ENCODE measurements around the gene CDCP2.

CDCP2 gene

DNA sequence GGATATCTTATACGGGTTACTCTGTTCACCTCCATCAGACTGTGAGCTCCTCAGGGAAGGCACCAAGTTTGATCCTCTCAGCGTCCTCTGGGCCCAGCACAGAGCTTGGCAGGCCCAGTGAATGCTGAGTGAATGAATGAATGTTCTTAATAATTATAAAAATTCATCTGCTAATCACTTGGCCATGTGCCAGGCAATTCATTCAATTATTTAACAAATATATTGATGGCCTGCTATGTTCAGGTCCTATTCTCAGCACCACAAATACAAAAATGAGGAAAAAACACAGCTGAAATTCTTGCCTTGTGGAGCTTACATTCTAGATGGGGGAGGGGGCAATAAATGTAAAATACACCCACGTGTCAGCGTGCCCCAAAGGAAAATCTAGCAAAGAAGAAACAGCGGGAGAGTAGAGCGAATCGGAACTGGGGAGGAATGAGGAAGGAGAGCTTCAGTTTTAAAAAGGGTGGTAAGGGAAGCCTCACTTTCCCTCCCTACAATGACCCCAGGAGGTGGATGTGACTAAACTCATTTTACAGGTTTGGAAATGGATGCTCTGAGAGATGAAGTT lies 15.8 kb downstream of the CDCP2 start:
- no peak for DNase-seq (ENCODE audit: low spot score)

GRCh38 chr1:54136269-54136896 lies 16.4 kb downstream of the CDCP2 start:
- no peak for DNase-seq (ENCODE audit: low spot score)

- DNase-seq (ENCODE audit: low spot score) = no peak
Measured at GRCh38 chr1:54135436-54136120, 17.2 kb downstream of the CDCP2 start.

DNA sequence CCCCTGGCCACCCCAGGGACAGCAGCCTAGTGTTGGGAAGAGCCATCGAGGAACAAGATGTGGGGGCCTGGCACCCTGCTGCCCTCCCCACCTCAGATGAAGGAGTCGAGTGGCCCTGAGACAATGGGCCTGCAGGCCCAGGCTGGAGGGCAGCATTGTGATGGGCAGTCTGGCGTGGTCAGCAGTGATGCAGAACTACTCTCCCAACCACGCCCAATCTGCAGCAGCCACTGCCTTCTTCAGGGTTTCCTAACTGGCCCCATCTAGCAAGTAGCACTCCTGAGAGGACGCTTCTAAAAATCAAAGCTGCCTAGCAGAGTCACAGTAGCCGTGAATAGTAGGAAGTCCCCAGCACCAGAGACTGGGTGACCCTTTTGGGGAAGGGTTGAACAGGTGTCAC lies 18.5 kb downstream of the CDCP2 start:
- no peak for DNase-seq (ENCODE audit: low spot score)

DNA sequence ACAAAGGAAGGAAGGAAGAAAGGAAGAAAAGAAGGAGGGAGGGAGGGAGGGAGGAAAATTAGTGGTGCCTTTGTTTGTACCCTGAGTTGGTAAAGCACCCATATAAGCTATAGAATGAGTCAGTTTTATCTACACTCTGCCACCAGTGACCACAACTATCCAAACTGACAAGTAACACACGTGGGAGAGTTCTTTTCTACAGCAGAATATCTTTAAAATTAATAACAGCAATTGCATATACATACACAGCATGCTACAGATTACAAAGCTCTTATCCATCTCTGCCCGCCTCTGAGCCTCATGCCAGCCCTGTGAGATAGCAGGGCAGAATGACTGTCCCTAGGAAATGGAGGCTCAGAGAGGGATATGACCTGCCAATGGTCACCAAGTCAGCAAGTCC lies 20.3 kb downstream of the CDCP2 start:
- no peak for DNase-seq (ENCODE audit: low spot score)

- no peak for DNase-seq (ENCODE audit: low spot score)
Measured at GRCh38 chr1:54131419-54131818, 21.4 kb downstream of the CDCP2 start.

DNA sequence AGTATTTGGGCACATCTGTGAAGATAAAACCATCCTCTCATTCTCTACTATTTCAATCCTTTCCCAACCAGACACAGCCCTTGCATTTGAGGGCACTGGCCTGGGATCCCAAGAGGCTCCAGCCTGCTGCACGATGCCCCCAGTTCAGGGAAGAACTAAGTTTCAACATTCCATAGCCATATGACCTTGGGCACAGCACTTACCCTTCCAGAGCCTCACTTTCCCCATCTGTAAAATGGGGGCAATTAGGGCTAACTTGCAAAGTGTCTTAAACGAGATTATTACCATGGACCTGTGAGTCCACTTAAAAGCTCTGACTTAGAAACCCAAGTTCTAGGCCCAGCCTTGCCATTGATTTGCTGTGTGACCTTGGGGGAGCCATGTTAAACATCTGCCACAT lies 22.9 kb downstream of the CDCP2 start:
- no peak for DNase-seq (ENCODE audit: low spot score)

DNA sequence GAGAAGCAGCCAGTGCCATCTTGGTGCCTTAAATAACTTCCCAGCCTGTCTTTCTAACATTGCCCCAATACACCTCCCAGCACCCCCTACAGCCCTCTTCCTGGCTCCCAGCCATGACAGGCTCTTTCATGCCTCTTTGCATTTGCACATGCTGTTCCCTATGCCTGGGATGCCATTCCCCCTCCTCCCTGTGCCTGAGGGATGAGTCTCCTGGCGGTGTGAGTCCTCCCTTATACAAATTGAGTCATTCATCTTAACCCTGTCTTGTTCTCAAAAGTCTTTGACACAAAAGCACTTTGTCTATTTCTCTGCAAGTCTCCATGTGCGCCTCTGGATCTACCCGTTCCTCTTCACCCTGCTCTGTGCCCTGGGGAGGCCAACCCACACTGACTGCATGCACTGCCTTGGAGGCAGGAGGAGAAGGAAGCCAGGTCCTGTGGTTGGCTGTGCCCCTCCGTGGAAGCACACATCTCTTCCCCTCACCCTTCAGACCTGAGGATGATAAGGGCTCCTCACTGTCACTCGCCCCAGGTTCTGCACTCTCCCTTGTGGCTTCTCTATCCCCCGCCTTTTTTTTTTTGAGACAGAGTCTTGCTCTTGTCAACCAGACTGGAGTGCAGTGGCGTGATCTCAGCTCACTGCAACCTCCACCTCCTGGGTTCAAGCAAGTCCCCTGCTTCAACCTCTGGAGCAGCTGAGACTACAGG lies 25.1 kb downstream of the CDCP2 start:
- DNase-seq (ENCODE audit: low spot score) = no peak

DNA sequence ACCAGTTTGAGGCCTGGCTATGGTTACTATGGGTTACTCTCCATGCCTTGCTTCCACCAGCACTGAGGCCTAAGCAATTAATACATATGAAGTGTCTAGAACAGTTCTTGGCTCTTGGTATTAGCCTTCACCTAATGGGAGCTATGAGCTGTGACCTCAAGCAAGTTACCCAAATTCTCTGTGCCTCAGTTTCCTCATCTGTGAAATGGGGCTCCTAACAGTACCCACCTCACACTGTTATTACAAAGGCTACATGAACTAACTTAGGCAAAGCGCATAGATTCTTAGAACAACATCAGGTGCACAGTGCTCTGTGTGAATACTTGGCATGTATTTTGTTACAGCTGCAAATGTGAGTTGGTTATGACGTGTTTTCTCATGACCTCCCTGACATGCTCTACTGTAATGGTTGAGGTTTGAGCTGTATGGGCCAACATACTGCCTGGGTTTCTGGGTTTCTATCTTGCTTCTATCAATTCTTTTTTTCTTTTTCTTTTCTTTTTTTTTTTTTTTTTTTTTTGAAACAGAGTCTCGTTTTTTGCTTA lies 26.5 kb downstream of the CDCP2 start:
- no peak for DNase-seq (ENCODE audit: low spot score)

DNA sequence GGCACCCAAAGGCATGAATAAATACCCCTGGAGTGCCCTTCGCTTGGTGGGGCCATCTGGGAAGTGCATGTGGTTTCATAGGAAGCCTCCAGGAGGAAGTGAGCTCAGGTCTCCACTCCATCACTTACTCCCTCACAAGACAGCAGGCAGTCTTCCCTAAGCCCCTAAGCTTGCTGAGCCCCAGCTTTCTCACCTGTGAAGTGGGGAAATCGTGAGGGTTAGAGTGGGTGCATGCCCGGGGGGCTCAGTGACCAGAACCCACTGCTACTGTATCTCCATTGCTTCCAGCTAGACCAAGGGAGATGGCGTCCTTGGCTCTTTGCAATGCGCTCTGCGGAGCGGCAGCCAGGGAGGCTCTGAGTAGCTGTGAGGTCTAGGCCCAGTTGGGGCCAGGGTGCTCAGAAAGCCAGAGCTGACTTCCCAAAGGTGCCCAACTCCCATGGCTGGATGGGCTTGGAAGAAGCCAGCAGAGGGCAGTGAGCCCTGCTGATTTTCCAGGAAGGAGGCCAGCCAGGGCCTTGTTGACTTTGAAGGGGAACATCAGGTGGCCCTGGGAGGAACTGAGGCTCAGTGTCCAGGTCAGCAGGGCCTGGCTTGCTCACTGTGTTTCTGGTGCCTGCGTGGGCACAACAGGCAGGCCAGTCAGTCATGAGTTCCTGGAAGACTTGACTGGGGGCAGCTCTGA lies 27.3 kb downstream of the CDCP2 start:
- DNase-seq (ENCODE audit: low spot score) = peak; percentile 53

GRCh38 chr1:54124906-54125305 lies 27.9 kb downstream of the CDCP2 start:
- no peak for DNase-seq (ENCODE audit: low spot score)

GRCh38 chr1:54124472-54124871 lies 28.3 kb downstream of the CDCP2 start:
- no peak for DNase-seq (ENCODE audit: low spot score)

DNA sequence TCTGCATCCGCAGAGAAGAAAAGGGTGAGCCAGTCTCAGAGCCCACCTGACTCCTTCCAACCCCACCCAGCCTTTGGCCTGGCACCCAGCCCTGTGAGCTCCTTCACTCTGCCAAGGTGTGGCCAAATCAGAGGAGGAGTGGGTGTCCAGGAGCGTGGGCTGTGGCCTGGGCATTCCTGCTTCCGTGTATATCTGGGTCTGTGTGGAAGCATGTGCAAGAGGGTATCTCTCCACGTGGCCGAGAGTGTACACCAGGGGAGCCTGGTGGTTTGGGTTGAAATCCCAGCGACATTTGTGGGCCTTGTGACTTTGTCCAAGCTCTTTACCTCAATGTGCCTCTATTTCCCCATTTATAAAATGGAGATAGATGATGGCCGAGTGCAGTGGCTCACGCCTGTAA lies 29.8 kb downstream of the CDCP2 start:
- DNase-seq (ENCODE audit: low spot score) = no peak

DNA sequence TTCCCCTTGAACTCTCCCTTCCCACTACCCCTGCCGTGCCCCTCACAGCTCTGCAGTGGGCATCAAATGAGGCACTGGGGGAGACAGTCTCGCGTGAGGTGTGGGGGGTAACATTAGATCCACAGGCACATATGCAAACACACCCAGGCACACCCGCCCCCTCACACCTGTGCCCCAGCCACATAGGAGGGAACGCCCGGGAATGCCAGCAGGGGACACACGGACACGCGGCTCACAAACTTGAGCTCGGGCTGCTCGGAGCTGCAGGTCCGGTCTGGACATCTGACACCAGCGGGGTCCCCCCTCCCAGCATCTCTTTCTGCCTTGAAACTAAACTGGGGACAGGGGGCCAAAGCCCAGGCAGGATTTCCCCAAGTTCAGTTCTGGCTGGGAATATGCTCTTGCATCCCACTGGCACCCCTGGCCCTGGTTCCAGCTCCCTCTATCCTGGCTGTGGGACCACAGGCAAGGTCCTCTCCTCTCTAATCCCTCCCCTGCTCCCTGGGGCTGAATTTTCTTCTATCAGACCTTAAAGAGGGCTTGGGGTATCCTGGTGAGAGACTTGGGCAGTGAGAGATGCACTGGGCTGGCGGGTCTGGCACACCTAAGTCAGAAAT lies 30.6 kb downstream of the CDCP2 start:
- peak; percentile 48 for DNase-seq (ENCODE audit: low spot score)

GRCh38 chr1:54121482-54122134 lies 31.2 kb downstream of the CDCP2 start:
- peak; percentile 90 for DNase-seq (ENCODE audit: low spot score)

DNA sequence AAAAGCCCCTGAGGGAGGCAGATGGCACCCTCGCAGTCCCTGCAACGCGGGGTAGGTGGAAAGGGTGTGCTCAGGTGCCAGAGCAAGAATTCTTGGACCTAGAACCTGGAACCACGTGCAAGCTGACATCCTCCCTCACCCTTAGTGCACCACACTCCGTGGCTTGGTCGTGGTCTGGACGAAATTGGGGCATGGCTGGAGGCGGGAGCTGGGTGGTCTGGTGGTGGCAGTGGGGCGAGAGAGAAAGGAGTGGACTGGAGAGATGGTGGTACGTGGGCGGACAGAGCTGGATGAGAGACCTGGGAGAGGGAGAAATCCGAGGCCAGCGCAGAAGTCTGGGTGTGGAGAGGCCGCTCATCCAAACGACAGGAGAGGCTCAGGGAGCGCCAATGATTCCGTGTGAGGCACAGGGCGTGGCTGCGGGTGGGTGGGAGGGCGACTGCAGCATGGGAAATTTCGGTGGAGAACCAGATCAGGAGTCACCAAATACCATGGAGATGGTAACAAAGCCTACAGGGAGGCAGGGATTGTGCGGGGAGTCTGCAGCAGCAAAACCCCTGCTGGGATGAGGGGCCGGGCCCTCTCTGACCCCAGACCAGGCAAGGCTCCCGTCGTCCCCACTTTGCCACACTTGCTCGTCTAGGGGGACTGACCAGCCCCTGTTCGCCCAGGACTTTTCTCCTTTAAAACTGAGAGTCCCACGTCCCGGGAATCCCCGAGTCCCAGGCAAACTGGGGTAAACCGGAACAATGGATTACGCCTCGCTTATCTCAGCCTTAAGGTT lies 31.9 kb downstream of the CDCP2 start:
- no peak for DNase-seq (ENCODE audit: low spot score)

GRCh38 chr1:54120018-54120697 lies 32.6 kb downstream of the CDCP2 start:
- DNase-seq (ENCODE audit: low spot score) = no peak

DNA sequence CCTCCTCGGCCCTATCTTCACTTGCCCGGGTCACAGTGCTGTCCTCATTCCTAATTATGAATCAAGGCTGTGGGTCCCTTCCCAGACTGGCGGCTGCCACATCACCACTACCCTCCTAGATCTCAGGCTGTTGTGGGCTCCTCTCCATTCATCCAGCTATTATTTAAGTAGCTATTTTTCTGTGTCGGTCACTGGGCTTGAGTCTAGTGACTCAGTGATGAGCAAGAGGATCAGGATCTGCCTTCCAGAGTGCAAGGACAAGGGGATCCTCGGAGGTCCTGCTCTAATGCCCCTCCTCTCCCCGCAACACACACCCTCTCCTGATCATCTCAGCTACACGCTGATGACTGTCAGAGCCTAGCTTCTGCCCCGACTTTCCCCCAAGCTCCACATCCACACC lies 34.1 kb downstream of the CDCP2 start:
- DNase-seq (ENCODE audit: low spot score) = no peak

- DNase-seq (ENCODE audit: low spot score) = no peak
Measured at GRCh38 chr1:54117815-54118563, 34.8 kb downstream of the CDCP2 start.

Data from HuH-7 (cell line).